Central memory CD8-positive, alpha-beta T cell (primary cell): ENCODE data around the gene EXOC3.
A peak's percentile ranks its signal among the peaks of the same experiment; 100 is the strongest.

ENCODE experiments used
- ATAC-seq: fragments of 150-1000 bp; cut with Tn5 transposase; replicated peaks from 2 replicates; pipeline ENCODE4 v1.10.0; 2022; ENCODE audit warnings: mild to moderate bottlenecking, moderate FRiP score, moderate number of reproducible peaks; ENCODE audit not compliant: poor library complexity, severe bottlenecking; ENCODE audit errors: extremely low read depth
- DNase-seq, 2 donors: peaks; one replicate each; pipeline ENCODE4 v3.0.0; 2021; ENCODE audit warnings: low spot score in 2 of 2
- H3K27ac Mint-ChIP-seq: one replicate; pipeline ENCODE4 v1.8.0; 2022; ENCODE audit warnings: low read depth, mild to moderate bottlenecking, moderate library complexity, mixed read lengths
- H3K27me3 Mint-ChIP-seq: one replicate; pipeline ENCODE4 v1.8.0; 2022; ENCODE audit warnings: mixed read lengths
- H3K36me3 Mint-ChIP-seq: one replicate; pipeline ENCODE4 v1.8.0; 2022; ENCODE audit warnings: mild to moderate bottlenecking, moderate library complexity, mixed read lengths; ENCODE audit not compliant: insufficient read depth
- H3K4me1 Mint-ChIP-seq: one replicate; pipeline ENCODE4 v1.8.0; 2022; ENCODE audit warnings: mixed read lengths
- H3K4me3 Mint-ChIP-seq: one replicate; pipeline ENCODE4 v1.8.0; 2022; ENCODE audit warnings: mild to moderate bottlenecking, moderate library complexity, mixed read lengths
- H3K9me3 Mint-ChIP-seq: one replicate; pipeline ENCODE4 v1.8.0; 2022; ENCODE audit warnings: mixed read lengths

The EXOC3 gene

GRCh38 chr5:443239-444151, 519 bp downstream of the EXOC3 start:
- H3K27me3 Mint-ChIP-seq = no peaks in the 10 kb centered on the region
- peaks cover 26% of the 10 kb centered on the region for H3K36me3 Mint-ChIP-seq
- H3K9me3 Mint-ChIP-seq = no peaks in the 10 kb centered on the region
- ATAC-seq (peak; percentile 58), DNase-seq (peak in 1 of 2 donors; percentile 37)
- peaks cover 36% of the 10 kb centered on the region for H3K4me1 Mint-ChIP-seq
- H3K27ac Mint-ChIP-seq = peak overlapping the region; percentile 84
- peak overlapping the region; percentile 96 for H3K4me3 Mint-ChIP-seq

DNA sequence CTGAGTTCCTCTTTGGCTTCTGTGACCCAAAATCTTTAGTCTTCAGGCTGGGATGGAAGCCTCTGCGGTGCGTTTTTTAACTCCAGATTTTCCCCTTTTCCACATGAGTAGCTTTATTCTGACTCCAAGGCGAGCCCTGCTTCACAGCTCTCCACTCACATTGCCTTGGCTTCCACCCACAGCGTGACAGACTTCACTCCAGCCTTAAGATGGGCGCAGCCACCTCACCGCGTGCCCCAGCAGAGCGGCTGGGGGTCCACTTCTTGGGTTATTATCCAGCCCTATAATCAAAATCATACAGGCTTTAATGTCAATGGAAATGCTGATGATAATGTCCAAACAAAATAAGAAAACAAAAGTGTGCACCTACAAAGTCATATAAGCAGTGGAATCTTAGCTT, 1.2 kb downstream of the EXOC3 start:
- Mint-ChIP-seq H3K36me3 (peaks cover 32% of the 10 kb centered on the region), H3K4me3 (peak overlapping the region; percentile 96), H3K9me3 (no peaks in the 10 kb centered on the region), H3K27ac (peak overlapping the region; percentile 84), H3K4me1 (peaks cover 40% of the 10 kb centered on the region), H3K27me3 (no peaks in the 10 kb centered on the region)
- ATAC-seq = no peak
- DNase-seq = no peak

GRCh38 chr5:445591-445990, 2.6 kb downstream of the EXOC3 start:
- ATAC-seq (no peak), DNase-seq (no peak)
- no peaks in the 10 kb centered on the region for H3K27me3 Mint-ChIP-seq
- peaks cover 44% of the 10 kb centered on the region for H3K36me3 Mint-ChIP-seq
- peak overlapping the region; percentile 9 for H3K4me3 Mint-ChIP-seq
- no peaks in the 10 kb centered on the region for H3K9me3 Mint-ChIP-seq
- H3K4me1 Mint-ChIP-seq = peaks cover 45% of the 10 kb centered on the region
- H3K27ac Mint-ChIP-seq = no peak overlapping the region

GRCh38 chr5:446066-446882, 3.3 kb downstream of the EXOC3 start:
- Mint-ChIP-seq H3K27ac (no peak overlapping the region), H3K9me3 (no peaks in the 10 kb centered on the region), H3K4me3 (no peak overlapping the region), H3K27me3 (no peaks in the 10 kb centered on the region), H3K4me1 (peaks cover 45% of the 10 kb centered on the region), H3K36me3 (peaks cover 44% of the 10 kb centered on the region)
- ATAC-seq (no peak), DNase-seq (no peak)

DNA sequence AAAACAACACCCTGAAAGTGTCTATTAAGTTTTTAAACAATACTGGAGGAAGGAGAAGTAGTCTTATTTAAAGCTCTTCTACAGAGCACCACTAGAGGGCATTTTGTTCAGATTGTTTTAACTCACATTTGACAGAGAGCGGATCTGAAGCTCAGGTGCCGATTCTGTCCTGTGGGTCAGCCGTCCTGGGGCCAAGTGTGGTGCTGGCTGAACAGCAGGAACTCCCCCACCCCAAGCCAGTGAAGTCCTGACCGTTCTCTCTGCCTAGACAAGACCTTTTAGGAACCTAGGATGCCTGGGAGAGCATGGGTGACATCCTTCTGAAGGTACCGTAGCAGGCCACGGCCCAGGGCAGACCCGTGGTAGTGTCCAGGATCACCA, 3.9 kb downstream of the EXOC3 start:
- peaks cover 49% of the 10 kb centered on the region for H3K36me3 Mint-ChIP-seq
- peaks cover 46% of the 10 kb centered on the region for H3K4me1 Mint-ChIP-seq
- ATAC-seq (no peak), DNase-seq (no peak)
- no peaks in the 10 kb centered on the region for H3K27me3 Mint-ChIP-seq
- H3K27ac Mint-ChIP-seq = no peak overlapping the region
- no peak overlapping the region for H3K4me3 Mint-ChIP-seq
- peaks cover 1% of the 10 kb centered on the region for H3K9me3 Mint-ChIP-seq

DNA sequence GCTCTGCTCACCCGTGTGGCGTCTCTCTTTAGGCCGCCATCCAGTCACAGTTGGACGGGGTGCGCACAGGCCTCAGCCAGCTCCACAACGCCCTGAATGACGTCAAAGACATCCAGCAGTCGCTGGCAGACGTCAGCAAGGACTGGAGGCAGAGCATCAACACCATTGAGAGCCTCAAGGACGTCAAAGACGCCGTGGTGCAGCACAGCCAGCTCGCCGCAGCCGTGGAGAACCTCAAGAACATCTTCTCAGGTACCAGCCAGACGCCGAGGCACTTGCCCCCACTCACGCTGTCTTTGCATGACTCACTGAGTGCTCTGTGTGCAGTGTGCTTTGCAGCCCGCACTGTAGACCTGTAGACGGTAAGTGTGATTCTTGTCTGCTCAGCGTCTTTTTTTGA, 4.5 kb downstream of the EXOC3 start:
- Mint-ChIP-seq H3K9me3 (peaks cover 8% of the 10 kb centered on the region), H3K27me3 (no peaks in the 10 kb centered on the region), H3K36me3 (peaks cover 53% of the 10 kb centered on the region), H3K4me3 (no peak overlapping the region), H3K4me1 (peaks cover 49% of the 10 kb centered on the region), H3K27ac (no peak overlapping the region)
- DNase-seq = no peak
- no peak for ATAC-seq

DNA sequence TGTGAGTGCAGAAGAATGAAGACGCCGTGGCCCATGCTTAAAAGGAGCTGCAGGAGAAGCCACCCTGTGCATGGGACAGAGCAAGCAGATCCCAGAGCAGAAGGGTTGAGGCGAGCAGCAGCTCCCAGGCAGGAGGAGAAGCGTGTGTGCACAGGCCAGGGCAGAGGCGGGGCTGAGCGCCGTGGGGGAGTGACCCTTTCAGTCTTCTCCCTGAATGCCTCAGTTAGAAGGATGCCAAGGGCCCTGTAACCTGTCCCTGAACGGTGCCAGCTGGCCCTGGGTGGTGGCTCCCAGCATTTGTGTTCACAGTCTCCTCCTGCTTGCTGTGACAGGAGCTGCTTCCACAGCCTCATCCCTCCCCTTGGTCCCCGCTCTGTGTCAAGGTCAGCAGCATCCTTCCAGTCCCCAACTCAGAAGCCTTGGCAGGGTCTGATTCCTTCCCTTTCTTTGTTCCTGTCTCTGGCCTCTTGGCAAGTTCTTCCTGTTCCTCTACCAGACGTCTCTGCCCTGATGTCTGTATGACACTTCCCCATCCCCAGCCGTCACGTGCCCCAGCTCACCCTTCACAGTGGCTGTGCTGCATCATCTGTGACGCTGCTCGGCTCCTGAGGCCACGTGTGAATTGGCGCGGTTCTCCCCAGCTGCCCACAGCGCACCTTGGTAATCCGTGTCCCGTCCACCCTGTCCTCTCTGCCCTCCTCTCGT, 5.2 kb downstream of the EXOC3 start:
- Mint-ChIP-seq H3K9me3 (peaks cover 8% of the 10 kb centered on the region), H3K27me3 (no peaks in the 10 kb centered on the region), H3K4me1 (peaks cover 54% of the 10 kb centered on the region), H3K36me3 (peaks cover 56% of the 10 kb centered on the region), H3K4me3 (no peak overlapping the region), H3K27ac (no peak overlapping the region)
- DNase-seq = no peak
- no peak for ATAC-seq

DNA sequence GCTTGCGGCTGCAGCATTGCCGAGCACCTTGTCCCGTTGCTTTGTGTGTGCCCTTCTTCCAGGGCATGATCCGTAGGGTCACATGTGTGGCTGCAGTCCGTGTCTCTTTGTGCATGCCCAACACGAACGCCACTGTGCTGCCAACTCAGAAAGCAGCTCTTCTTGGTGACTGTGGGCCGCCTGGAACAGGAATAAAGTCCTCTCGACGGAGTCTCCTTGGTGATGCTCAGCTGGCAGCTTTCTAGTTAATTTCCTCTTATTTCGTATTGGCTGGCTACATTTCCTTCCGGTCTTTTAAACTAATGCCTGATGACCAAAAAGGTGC, 5.8 kb downstream of the EXOC3 start:
- H3K4me1 Mint-ChIP-seq = peaks cover 59% of the 10 kb centered on the region
- no peak overlapping the region for H3K27ac Mint-ChIP-seq
- no peak overlapping the region for H3K4me3 Mint-ChIP-seq
- peaks cover 61% of the 10 kb centered on the region for H3K36me3 Mint-ChIP-seq
- DNase-seq (no peak), ATAC-seq (no peak)
- peaks cover 8% of the 10 kb centered on the region for H3K9me3 Mint-ChIP-seq
- H3K27me3 Mint-ChIP-seq = no peaks in the 10 kb centered on the region

DNA sequence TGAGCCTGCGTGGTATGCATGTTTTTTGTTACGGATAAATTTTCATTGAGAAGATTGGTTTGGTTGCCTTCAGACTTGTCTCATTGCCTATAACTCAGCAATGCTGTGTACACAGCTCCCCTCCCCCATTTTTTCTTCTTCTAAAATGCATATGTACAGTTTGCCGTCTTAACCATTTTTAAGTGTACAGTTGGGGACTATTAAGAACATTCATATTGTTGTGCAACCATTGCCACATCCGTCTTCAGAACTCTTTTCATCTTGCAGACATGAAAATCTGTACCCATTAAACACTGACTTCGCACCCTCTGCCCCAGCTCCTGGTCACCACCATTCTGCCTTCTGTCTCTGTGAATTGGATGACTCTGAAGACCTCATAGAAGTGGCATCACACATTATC, 6.2 kb downstream of the EXOC3 start:
- Mint-ChIP-seq H3K4me3 (no peak overlapping the region), H3K36me3 (peaks cover 60% of the 10 kb centered on the region), H3K9me3 (peaks cover 8% of the 10 kb centered on the region), H3K4me1 (peaks cover 61% of the 10 kb centered on the region), H3K27ac (peak overlapping the region; percentile 13), H3K27me3 (no peaks in the 10 kb centered on the region)
- no peak for ATAC-seq
- DNase-seq = no peak

DNA sequence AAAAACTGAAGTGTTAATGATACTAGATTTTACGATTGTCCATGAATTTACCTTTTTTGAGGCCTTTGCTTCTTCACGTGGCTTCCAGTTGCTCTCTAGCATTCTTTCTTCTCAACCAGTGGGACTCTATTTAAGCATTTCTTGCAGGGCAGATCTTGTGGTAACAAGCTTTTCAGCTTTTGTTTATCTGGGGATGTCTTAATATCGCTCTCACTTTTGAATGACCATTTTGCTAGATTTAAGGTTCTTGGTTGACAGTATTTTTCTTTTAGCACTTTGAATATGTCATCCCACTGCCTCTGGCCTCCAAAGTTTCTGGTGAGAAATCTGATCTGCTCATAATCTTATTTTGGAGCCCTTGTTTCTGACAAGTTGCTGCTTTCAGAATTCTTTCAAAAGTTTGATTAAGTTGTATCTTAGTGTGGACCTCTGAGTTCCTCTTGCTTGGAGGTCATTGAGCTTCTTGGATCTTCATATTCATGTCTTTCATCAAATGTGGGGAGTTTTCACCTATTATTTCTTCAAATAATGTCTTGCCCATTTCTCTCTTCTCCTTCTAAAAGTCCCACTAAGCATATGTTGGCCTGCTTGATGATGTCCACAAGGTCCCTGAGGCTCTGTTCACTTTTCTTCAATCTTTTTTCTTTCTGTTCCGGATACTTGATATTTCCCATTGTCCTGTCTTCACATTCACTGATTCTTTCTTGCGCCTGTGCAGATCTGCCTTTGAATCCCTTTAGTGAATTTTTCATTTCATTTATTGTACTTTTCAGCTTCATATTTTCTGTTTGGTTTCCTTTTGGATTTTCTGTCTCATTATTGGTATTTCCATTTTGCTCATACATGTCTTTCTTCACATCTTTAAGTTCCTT, 8.8 kb downstream of the EXOC3 start:
- no peak for DNase-seq
- peaks cover 8% of the 10 kb centered on the region for H3K9me3 Mint-ChIP-seq
- H3K27ac Mint-ChIP-seq = no peak overlapping the region
- peaks cover 66% of the 10 kb centered on the region for H3K36me3 Mint-ChIP-seq
- no peaks in the 10 kb centered on the region for H3K27me3 Mint-ChIP-seq
- ATAC-seq = no peak
- no peak overlapping the region for H3K4me3 Mint-ChIP-seq
- peaks cover 46% of the 10 kb centered on the region for H3K4me1 Mint-ChIP-seq

GRCh38 chr5:452978-453710, 10.2 kb downstream of the EXOC3 start:
- Mint-ChIP-seq H3K27me3 (no peaks in the 10 kb centered on the region), H3K4me1 (peaks cover 42% of the 10 kb centered on the region), H3K4me3 (no peak overlapping the region), H3K27ac (no peak overlapping the region), H3K9me3 (peaks cover 8% of the 10 kb centered on the region), H3K36me3 (peaks cover 63% of the 10 kb centered on the region)
- ATAC-seq (no peak), DNase-seq (no peak)
